ENCODE measurements around the gene P4HA2. TPM values are rescaled to one million over a fixed set of nuclear protein-coding genes. Genes with fewer than 3 reads are reported as not detected.
"Not testable (repeated sequence)": the region's sequence is repeated elsewhere in the genome, so short reads cannot be mapped to it uniquely, and the experiment has no call there.

P4HA2 gene
- total RNA-seq, 4 donors from 2014 or later: 22.1 to 53.5 (median 32.7) TPM

DNA sequence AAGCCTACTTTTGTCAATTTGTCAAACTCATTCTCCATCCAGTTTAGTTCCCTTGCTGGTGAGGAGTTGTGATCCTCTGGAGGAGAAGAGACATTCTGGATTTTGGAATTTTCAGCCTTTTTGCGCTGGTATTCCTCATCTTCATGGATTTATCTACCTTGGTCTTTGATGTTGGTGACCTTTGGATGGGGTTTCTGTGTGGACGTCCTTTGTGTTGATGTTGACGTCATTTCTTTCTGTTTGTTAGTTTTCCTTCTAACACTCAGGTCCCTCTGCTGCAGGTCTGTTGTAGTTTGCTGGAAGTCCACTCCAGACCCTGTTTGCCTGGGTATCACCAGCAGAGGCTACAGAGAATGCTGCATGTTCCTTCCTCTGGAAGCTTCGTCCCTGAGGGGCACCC, 71.2 kb downstream of the P4HA2 start:
- no peak overlapping the region for H3K27ac ChIP-seq
- H3K4me1 ChIP-seq: no peaks in the 10 kb centered on the region
- H3K9me3 ChIP-seq: peaks cover 3 to 4% of the 10 kb centered on the region in 2 donors
- TF ChIP-seq EP300 (IDR thresholded peaks at IDR 0.05; ENCODE audit: low read depth) (no peak), CTCF (IDR thresholded peaks at IDR 0.05) (no peak), POLR2AphosphoS5 (IDR thresholded peaks at IDR 0.05) (no peak), POLR2A (IDR thresholded peaks at IDR 0.05) (no peak)
- DNase-seq: no peak
- no peak overlapping the region for H3K4me3 ChIP-seq
- intact Hi-C loops (cut with DNase I; ENCODE audit: low total_unique reads) (no loop called here), in situ Hi-C loops (cut with MboI; ENCODE audit: low pct_ligation_motif_present in 1 of 4, low pct_unique_long_range_greater_than_20kb in 1 of 4, low sequenced_read_pairs in 3 of 4) (no loop called here)
- no peaks in the 10 kb centered on the region for H3K36me3 ChIP-seq
- H3K27me3 ChIP-seq: no peaks in the 10 kb centered on the region
- 83 to 100% methylated on average over 1 to 4 of the region's 4 CpGs for WGBS, 2 donors (ENCODE audit: low coverage in 1 of 2)

DNA sequence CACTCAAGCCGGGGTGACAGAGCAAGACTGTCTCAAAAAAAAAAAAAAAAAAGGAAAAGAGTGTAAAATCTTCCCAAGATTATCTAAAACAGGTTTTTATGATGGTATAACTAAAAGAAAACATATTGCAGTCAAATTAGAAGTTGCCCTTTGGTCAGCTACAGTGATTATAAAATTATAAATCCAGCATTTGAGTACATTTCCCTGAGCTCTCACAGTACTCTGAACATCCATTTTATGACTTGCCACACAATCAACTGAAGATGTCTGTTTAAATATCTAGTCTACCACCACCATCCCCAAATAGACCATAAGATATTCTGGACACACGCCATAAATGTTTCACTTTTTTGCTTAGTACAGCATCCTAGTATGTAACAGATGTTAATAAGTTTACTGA, 77.1 kb downstream of the P4HA2 start:
- Histone ChIP-seq H3K4me3 (no peak overlapping the region), H3K9me3 (peaks cover 4 to 5% of the 10 kb centered on the region in 2 donors), H3K4me1 (no peaks in the 10 kb centered on the region), H3K27me3 (no peaks in the 10 kb centered on the region), H3K27ac (no peak overlapping the region), H3K36me3 (no peaks in the 10 kb centered on the region)
- no peak for DNase-seq
- intact Hi-C loops (cut with DNase I; ENCODE audit: low total_unique reads): no loop called here
- in situ Hi-C loops (cut with MboI; ENCODE audit: low pct_ligation_motif_present in 1 of 4, low pct_unique_long_range_greater_than_20kb in 1 of 4, low sequenced_read_pairs in 3 of 4): no loop called here
- no peak for TF ChIP-seq POLR2A (IDR thresholded peaks at IDR 0.05)
- TF ChIP-seq POLR2AphosphoS5 (IDR thresholded peaks at IDR 0.05): no peak
- no peak for TF ChIP-seq CTCF (IDR thresholded peaks at IDR 0.05)
- TF ChIP-seq EP300 (IDR thresholded peaks at IDR 0.05; ENCODE audit: low read depth): no peak
- WGBS, 2 donors (ENCODE audit: low coverage in 1 of 2): 50 to 73% methylated on average over 2 of the region's 2 CpGs

DNA sequence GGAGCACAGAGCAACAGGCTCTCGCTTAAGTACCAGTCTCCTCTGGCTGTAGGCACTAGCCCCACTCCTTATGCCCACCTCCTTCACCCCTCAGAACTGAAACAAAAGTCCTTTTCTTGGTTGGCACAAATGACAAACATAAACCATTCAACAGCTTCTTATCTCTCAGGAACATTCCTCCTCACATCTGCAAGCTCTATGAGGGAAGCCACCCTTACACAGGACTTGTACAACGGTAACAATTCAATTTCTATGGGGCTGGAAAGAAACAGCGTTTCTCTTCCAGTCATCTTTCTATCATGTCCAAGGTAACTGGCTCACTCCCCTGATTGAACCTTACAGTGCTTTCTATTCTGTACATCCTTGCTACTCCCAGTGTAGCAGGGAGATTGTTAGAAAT, 80.0 kb downstream of the P4HA2 start:
- no peaks in the 10 kb centered on the region for H3K27me3 ChIP-seq
- H3K9me3 ChIP-seq: peaks cover 22 to 28% of the 10 kb centered on the region in 2 donors
- intact Hi-C loops (cut with DNase I; ENCODE audit: low total_unique reads): no loop called here
- no peaks in the 10 kb centered on the region for H3K36me3 ChIP-seq
- TF ChIP-seq POLR2AphosphoS5 (IDR thresholded peaks at IDR 0.05): no peak
- no peak for TF ChIP-seq CTCF (IDR thresholded peaks at IDR 0.05)
- TF ChIP-seq EP300 (IDR thresholded peaks at IDR 0.05; ENCODE audit: low read depth): no peak
- no peak for TF ChIP-seq POLR2A (IDR thresholded peaks at IDR 0.05)
- no peak for DNase-seq
- 67 to 84% methylated on average over 1 to 3 of the region's 3 CpGs for WGBS, 2 donors (ENCODE audit: low coverage in 1 of 2)
- in situ Hi-C loops (cut with MboI; ENCODE audit: low pct_ligation_motif_present in 1 of 4, low pct_unique_long_range_greater_than_20kb in 1 of 4, low sequenced_read_pairs in 3 of 4): no loop called here
- H3K4me1 ChIP-seq: no peaks in the 10 kb centered on the region
- H3K27ac ChIP-seq: no peak overlapping the region
- H3K4me3 ChIP-seq: no peak overlapping the region

DNA sequence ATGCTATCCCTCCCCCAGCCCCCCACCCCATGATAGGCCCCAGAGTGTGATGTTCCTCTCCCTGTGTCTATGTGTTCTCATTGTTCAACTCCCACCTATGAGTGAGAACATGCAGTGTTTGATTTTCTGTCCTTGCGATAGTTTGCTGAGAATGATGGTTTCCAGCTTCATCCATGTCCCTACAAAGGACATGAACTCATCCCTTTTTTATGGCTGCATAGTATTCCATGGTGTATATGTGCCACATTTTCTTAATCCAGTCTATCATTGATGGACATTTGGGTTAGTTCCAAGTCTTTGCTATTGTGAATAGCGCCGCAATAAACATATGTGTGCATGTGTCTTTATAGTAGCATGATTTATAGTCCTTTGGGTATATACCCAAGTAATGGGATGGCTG, 82.3 kb downstream of the P4HA2 start:
- intact Hi-C loops (cut with DNase I; ENCODE audit: low total_unique reads); in situ Hi-C loops (cut with MboI; ENCODE audit: low pct_ligation_motif_present in 1 of 4, low pct_unique_long_range_greater_than_20kb in 1 of 4, low sequenced_read_pairs in 3 of 4): not testable (repeated sequence)

DNA sequence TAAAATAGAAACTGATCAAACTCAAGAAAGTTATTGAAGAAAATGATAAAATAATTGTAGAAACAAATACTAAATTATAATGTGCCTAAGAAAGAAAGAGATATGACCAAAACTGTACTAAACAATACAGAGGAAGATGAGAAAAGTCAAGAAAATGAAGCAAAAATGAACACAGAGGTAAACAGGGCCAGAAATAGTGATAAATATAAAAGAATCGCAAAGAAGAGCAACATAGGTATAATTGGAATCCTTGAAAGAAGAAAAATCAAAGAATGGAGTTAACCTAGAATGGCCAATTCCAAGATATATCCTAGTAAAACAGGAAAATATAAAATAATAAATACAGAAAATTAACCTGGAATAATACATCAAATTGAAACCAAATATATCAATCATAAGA, 84.5 kb downstream of the P4HA2 start:
- H3K36me3 ChIP-seq: no peaks in the 10 kb centered on the region
- no peak overlapping the region for H3K4me3 ChIP-seq
- H3K27ac ChIP-seq: no peak overlapping the region
- WGBS, 2 donors (ENCODE audit: low coverage in 1 of 2): 94 to 100% methylated on average over 1 of the region's 1 CpG
- intact Hi-C loops (cut with DNase I; ENCODE audit: low total_unique reads): no loop called here
- no peaks in the 10 kb centered on the region for H3K27me3 ChIP-seq
- no peaks in the 10 kb centered on the region for H3K4me1 ChIP-seq
- peaks cover 18 to 32% of the 10 kb centered on the region in 2 donors for H3K9me3 ChIP-seq
- no peak for TF ChIP-seq POLR2A (IDR thresholded peaks at IDR 0.05)
- TF ChIP-seq EP300 (IDR thresholded peaks at IDR 0.05; ENCODE audit: low read depth): no peak
- no peak for TF ChIP-seq POLR2AphosphoS5 (IDR thresholded peaks at IDR 0.05)
- no peak for TF ChIP-seq CTCF (IDR thresholded peaks at IDR 0.05)
- DNase-seq: no peak
- in situ Hi-C loops (cut with MboI; ENCODE audit: low pct_ligation_motif_present in 1 of 4, low pct_unique_long_range_greater_than_20kb in 1 of 4, low sequenced_read_pairs in 3 of 4): no loop called here

More for the DNA sequence above, 82.3 kb downstream of the P4HA2 start:
- not testable (repeated sequence) for DNase-seq, H3K4me3 ChIP-seq, H3K27ac ChIP-seq, H3K36me3 ChIP-seq, H3K4me1 ChIP-seq, H3K27me3 ChIP-seq
- WGBS, 2 donors (ENCODE audit: low coverage in 1 of 2): 96 to 100% methylated on average over 3 of the region's 3 CpGs
- H3K9me3 ChIP-seq: peaks cover 18 to 29% of the 10 kb centered on the region in 2 donors
